GM12872 (cell line): ENCODE results near the gene B3GALNT1.

Experiments used
- TF ChIP-seq, protein P1 (sequence below): IDR thresholded peaks from 3 replicates; pipeline ENCODE4 v1.5.1; 2011; ENCODE audit warnings: low read depth, mild to moderate bottlenecking, low read length, moderate library complexity; ENCODE audit not compliant: insufficient read depth

The B3GALNT1 gene

DNA sequence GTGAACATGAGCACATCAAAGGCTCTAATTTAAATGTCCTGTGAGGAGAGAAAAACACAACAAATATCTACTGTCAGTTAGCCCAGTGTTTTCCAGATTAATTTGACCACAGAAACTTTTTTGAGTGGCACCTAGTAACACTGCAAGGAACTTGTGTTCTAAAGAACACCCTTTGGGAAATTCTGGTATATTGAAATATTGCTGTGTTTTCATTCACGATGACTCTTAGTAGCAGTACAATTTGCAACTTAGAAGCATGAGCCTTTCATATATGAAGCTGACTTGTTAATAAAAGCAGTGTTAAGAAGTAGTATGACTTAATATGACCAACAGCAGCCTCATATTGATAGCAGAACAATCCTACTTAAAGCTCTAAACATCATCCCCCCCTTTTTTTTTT, 32.0 kb downstream of the B3GALNT1 start:
- TF ChIP-seq, protein P1, sequence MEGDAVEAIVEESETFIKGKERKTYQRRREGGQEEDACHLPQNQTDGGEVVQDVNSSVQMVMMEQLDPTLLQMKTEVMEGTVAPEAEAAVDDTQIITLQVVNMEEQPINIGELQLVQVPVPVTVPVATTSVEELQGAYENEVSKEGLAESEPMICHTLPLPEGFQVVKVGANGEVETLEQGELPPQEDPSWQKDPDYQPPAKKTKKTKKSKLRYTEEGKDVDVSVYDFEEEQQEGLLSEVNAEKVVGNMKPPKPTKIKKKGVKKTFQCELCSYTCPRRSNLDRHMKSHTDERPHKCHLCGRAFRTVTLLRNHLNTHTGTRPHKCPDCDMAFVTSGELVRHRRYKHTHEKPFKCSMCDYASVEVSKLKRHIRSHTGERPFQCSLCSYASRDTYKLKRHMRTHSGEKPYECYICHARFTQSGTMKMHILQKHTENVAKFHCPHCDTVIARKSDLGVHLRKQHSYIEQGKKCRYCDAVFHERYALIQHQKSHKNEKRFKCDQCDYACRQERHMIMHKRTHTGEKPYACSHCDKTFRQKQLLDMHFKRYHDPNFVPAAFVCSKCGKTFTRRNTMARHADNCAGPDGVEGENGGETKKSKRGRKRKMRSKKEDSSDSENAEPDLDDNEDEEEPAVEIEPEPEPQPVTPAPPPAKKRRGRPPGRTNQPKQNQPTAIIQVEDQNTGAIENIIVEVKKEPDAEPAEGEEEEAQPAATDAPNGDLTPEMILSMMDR: no peak

DNA sequence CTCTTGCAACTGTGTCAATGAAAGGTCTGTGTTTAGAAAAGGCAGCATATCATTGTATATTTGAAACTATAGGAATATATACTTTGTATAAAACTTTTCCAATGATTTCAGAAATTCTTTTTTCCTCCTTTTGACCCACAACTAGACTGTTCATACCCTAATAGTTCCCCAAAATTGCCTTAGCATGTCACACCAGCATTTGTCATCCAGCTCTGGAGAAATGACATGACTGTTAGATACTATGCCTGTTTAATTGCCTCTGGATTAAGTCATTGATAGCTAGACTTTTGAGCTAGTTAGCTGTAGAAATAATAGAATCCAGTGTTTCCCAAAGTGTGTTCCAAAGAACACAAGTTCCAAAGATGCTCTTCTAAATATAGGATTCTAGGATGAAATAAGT, 32.4 kb downstream of the B3GALNT1 start:
- TF ChIP-seq, protein P1: no peak

DNA sequence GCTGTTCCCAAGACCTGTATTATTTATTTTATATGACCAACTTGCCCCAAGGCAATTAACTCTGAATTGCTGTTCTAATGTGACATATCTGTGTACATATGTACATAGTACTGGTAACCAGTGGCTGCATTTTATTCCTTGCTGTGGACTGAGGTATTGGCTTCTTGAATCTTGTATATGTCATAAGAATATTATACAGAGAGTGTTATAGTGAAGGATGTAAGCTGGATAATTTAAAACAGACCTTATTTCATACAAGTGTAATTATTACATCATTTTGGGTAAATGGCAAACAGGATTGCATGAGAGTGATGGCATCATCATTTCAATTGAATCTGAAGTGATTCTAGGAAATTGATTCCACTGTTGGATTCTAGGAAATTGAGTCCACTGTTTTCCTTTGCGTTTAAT, 32.9 kb downstream of the B3GALNT1 start:
- TF ChIP-seq, protein P1: no peak

DNA sequence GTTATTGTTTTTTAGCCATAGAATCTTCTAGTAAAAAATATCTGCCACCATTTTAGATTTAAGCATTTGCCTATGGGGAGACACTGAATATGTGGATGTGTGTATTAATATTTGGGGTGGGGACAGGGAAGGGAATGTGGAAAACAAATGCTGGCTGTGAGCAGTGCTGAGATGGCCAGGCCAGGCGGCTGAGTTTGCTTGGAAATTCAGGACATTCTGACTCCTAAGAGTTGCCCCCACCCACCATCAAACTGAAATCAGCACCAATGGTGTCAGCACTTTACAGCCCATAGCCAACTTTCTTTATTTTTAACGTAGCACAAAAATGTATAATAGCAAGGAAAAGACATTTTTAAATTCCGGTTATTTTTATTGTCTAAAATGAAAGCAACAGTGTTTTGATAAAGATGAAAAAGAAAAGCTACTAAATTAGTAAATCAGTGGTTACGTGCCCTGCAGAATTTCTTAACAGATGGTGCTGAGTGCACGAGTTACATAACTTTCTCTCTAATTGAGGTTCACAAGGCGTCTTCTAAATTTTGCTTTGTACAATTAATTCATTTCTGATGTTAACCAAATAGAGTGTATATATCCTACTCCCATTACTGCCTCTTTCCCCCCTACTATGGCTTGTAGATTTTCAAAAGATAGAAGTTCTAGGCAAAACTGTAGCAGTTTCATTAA, 34.0 kb downstream of the B3GALNT1 start:
- TF ChIP-seq, protein P1: no peak

DNA sequence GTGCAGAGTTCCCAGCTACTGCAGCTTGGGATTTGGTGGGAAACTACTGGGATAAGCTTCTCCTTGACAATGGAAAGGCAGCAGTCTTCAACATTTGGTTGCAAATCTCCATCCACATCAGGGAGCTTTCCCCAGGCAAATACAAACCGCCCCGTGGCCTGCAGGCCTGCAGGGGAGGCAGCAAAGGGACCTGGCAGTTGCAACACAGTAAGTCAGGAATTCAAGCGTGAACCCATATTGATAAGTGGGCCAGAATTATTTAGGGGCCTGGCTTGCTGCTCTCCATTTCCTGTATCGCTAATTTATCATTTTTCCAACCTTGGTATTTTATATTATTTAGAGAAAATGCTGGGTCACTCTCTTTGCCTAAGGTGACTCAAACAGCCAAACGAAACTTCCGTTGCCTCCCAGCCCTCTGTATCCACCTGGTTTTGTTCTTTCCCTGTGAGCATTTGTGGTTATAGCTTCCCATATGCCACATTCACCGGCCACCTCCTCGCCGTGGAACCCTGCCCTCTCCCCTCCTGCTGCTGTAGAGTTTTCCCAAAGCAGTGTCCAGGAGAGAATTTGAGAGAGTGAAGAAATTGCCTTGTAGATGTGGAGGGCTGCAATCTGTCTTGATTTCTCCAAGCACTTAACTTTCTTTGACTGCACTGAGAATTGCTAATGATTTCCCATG, 34.8 kb downstream of the B3GALNT1 start:
- TF ChIP-seq, protein P1: no peak

DNA sequence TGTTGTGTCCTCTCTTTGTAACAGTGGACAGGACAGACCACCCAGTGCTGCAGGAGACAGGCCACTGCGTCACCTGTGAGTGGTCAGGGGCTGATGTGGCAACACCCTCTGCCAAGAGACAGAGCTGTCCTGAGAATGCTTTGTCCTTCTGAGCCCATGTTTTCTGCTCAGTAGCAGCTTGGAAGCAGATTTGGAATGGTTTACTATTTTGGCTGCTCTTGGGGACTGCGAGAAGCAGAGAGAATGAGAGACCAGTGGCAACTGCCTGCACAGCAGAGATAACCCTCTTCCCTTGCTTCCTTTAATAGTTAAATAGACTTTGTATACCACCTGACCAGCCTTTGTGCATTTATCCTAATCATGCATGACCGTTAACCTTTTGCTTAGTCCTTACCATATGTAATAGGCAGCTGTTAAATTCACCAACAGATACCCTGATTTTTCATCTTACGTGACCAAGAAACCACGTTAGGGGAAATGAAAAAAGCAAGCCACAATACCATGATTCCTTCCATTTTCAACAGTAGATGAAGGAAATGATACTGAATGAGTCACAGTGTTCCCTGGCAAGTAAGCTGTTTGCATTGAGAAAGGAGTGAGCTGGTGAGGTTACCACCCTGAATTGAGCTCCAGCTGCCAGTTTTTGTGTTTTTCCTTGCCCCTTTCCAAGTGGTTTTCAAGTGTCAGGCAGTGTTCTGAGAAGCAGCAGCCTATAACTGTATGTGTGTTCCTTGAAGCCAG, 35.5 kb downstream of the B3GALNT1 start:
- TF ChIP-seq, protein P1: no peak

DNA sequence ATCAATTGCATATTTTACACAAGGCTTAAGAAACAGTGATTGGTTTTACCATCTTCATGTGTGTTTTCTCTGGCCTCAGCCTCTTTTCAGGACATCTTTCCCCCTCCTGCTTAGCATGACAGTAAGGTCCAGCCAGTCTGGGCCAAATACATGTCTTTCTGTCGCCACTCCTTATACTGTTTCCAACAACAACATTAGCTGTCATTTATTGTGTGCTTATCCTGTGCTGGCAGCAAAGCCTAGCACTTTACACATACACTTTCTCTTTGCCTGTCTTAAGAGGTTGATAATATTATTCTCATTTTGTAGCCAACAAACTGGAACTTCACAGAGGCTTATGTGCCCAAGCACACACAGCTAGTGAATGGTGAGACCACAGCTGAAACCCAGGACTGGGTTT, 37.8 kb downstream of the B3GALNT1 start:
- TF ChIP-seq, protein P1: no peak
